Fibroblast of pulmonary artery (primary cell): ENCODE data around the gene MBL2.
A peak's percentile ranks its signal among the peaks of the same experiment; 100 is the strongest.

Source experiments
- DNase-seq: peaks from one replicate; pipeline ENCODE4 v3.0.0-alpha.2; 2010; ENCODE audit warnings: low read depth
- H3K4me3 ChIP-seq: replicated peaks from 2 replicates; pipeline ENCODE4 v1.5.1; 2011; ENCODE audit warnings: low read depth, mild to moderate bottlenecking, control low read depth, low read length, moderate library complexity
- CTCF ChIP-seq: IDR thresholded peaks from 2 replicates; pipeline ENCODE4 v1.5.1; 2011; ENCODE audit warnings: mild to moderate bottlenecking, control low read depth, low read length, inconsistent platforms; ENCODE audit errors: missing control alignments

Gene MBL2

GRCh38 chr10:52772623-52773022 is at the start of gene MBL2:
Gene MBL2 (minus strand): TSS chr10:52772784. CDS start chr10:52771635, 1,149 bp downstream.
- H3K4me3 ChIP-seq: no peak within 1 kb of the TSS
- no peak for DNase-seq
- no peak for TF ChIP-seq CTCF

- DNase-seq: no peak
- H3K4me3 ChIP-seq: no peak overlapping the region
- no peak for TF ChIP-seq CTCF
Observed at GRCh38 chr10:52820309-52820708, 47.7 kb upstream of the MBL2 start.

GRCh38 chr10:52818019-52818418 is 45.4 kb upstream of the MBL2 start:
- no peak overlapping the region for H3K4me3 ChIP-seq
- peak; percentile 65 for TF ChIP-seq CTCF
- peak; percentile 61 for DNase-seq

- DNase-seq: no peak
- no peak for TF ChIP-seq CTCF
- no peak overlapping the region for H3K4me3 ChIP-seq
Observed at GRCh38 chr10:52814506-52814905, 41.9 kb upstream of the MBL2 start.

- no peak overlapping the region for H3K4me3 ChIP-seq
- TF ChIP-seq CTCF: no peak
- DNase-seq: no peak
Observed at GRCh38 chr10:52811776-52812175, 39.2 kb upstream of the MBL2 start.

- H3K4me3 ChIP-seq: no peak overlapping the region
- TF ChIP-seq CTCF: no peak
- no peak for DNase-seq
Observed at GRCh38 chr10:52810761-52811160, 38.2 kb upstream of the MBL2 start.

- no peak for TF ChIP-seq CTCF
- H3K4me3 ChIP-seq: no peak overlapping the region
- no peak for DNase-seq
Observed at GRCh38 chr10:52807803-52808202, 35.2 kb upstream of the MBL2 start.
